Endometrium (tissue), 2 donors: ENCODE data around the gene CLN5.

Source experiments
- FAIRE-seq: peaks from 2 replicates; lab custom pipeline; 2012; peaks lifted over from hg19 to GRCh38; lab: Jason Lieb, UNC
- donor health status: control.
- donor health status: control.

CLN5 gene

DNA sequence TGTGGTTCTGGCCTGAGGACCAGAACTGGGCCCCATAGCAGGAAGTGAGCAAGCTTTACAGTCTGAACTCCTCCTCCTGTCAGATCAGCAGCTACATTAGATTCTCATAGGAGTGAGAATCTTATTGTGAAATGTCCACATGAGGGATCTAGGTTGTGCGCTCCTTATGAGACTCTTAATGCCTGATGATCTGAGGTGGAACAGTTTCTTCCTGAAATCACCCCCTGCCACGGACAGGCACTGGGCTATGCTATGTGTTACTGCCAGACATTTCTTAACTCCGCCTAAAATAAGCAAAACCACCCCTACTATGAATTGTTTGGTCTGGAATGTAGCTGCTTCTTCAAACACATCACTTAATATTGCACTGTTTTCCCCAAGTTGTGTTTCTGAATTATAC is 30.5 kb downstream of the CLN5 start:
- FAIRE-seq, result no peak

DNA sequence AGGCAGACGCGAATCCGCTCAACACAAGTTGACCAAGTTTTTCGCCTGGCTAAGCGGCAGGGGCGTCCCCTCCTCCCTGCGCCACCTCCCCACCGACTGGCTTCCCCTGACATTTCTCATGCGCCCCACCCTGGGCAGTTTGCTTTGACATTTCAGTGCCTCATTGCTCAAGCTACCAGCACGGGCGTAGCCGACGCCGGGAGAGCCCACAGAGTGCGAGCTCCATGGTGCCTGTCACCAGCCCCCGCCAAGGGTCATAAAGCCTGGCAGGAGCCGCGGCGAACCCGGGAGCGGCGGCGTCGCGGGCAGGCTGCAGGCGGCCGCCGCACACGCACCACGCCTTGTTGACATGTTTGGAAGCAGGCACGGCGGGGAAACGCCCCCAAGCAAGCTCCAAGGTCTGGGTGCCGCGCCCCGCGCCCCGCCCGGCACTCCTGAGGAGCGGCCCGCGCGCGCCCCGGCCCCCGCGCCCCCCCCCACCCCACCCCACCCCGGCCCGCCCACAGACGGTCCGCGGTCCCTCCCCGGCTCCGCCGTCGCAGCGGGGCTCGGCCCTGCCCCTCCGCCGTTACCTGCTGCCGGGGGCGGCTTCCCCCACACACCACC is 34.5 kb downstream of the CLN5 start:
- no peak for FAIRE-seq

DNA sequence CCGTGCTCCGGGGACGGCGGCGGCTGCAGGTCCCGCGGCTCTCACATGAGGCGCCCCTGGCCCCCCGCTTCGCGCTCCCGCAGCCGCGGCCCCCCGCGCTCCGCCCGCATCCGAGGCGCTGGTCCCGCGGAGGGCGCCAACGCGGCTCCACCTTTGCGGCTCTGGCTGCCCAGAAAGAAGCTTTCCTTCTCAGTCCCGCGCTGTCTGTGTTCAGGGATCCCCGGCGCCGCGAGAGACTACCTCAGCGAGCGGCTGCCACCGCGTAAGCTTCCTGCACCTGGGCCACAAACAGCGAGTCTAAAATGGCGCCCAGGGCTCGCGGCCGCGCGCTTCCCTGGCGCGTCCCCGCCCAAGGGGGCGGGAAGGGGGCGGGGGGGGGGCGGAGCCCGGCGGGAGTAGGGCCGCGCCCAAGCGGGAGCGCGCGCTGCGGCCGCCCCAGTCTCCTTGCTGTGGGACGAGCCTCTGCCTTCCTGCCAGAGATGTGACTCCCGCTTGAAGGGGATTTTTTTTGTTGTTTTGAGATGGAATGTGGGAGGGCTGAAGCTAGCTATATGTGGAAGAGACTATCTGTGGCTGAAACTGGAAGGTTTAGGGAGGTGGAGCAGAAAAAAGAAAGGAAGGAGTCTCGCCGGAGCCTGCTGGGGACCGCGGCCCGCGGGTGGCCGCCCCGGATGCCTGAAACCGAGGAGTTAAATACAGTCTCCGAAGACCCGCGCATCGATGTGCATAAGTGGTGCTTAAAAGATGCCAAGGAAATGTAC is 35.2 kb downstream of the CLN5 start, which contains the start of gene FBXL3:
Gene FBXL3 (minus strand): TSS at position 299 of the 761 bp plus-strand sequence. CDS start 5,299 bp downstream, outside the sequence.
- no peak for FAIRE-seq

DNA sequence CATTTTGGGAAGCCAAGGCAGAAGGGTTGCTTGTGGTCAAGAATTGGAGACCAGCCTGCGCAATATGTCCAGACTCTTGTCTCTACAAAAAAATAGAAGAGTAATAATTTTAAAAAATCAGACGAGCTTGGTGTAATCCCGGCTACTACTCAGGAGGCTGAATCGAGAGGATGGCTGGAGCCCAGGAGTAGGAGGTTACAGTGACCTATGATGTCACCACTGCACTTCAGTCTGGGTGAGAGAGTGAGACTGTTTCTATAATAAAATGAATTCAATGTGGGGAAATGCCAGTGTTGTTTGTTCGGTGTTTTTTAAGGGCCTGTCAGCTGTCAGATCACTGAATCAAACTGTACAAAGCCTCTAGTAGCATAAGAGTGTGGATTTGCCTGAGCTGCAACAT is 36.3 kb downstream of the CLN5 start:
- no peak for FAIRE-seq

DNA sequence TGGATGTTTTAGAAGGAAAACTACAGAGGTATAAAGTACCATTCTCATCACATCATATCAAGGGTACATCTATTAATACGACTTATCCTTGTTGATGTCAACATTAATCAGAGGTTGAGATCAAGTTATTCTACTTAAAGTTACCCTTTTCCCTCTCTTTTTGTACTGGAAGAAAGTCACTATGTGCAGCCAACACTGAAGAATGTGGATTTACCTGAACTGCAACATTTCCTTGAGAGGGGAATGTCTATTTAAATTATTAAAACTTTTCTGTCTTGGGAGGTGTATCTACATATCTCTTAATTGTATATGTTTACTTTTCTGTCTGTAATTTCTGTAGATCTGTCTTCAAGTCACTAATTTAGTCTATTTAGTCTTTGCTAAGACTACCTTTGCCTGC is 37.6 kb downstream of the CLN5 start:
- FAIRE-seq, result no peak

DNA sequence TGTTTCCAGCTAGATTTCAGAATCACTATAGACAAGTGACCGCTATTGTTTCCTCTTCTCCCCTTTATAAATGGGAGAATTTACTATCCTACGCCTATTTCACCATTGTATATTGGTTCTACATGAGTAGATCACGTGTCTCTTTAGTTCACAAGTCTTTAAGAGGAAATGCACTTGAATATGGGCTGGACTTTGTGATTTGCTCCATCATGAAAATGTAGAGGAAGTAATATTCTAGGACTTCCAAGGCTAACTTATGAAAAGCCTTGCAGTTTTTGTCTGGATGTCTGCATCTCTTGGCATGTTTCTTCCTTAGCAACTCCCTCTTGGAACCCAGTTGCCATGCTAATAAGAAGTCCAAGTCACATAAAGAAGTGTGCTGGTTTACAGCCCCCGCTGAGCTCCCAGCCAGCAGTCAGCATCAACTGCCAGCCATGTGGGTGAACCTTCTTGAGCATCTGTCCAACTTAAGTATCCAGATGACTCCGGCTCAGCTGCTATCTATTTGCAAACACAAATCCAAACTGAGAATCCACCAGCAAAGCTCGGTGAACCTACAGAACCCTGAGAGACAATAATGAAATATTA is 39.9 kb downstream of the CLN5 start:
- no peak for FAIRE-seq

DNA sequence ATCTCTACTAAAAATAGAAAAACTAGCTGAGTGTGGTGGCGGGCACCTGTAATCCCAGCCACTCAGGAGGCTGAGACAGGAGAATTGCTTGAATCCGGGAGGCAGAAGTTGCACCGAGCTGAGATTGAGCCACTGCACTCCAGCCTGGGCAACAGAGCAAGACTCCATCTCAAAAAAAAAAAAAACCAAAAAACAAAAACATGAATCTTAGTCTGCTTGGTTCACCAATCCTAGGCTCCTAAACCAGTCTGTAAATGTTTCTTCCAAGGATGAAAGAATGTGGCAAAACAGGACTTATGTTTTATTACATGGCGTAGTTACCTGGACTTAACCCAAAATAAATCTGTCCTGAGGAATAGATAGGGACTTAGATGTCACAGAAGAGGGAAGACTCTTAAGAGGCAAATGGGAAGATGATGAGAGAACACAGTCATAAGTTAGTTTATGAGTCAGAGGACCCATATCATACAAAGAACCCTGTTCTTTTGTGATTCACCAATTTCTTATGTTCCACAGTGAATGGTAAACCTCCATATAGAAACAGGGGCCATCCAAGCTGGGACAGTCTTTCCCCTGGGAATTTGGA is 41.9 kb downstream of the CLN5 start:
- FAIRE-seq, result no peak

DNA sequence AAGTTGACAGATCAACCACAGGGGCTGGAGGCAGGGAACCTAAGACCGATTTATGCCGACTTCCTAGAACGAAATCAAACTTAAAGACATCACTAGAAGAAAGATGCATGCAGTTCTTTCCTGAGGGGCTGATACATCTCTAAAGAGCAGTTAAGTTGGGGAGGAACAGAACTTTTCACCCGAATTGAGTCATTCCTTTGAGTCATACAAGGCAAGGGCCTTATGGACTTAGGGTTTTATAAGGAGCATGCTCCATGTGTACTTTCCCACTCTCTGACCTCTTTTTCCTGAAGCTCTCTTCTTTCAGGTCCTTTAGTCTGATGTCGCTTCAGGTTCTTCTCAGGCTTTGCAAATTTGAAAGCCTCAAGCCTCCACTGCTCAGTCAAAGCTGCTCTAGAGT is 43.0 kb downstream of the CLN5 start:
- FAIRE-seq, result no peak

DNA sequence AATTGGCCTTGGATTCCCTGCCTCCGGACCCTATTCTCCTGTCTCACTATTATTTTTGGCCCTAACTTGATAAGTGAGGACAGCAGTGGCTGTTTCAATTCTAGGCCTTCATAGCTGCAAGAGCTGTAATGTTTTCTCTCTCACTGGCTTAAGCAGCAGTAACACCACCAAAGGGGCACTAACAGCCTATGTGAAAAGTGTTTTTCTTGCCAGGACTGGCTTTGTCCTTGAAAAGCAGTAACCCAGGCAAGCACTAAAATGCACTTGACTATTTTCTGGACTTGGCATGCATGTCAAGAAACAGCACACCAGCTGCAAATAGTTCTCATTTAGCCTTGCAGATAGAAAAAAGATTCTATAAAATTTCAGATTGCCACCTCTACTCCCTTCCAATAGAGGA is 44.4 kb downstream of the CLN5 start:
- no peak for FAIRE-seq

DNA sequence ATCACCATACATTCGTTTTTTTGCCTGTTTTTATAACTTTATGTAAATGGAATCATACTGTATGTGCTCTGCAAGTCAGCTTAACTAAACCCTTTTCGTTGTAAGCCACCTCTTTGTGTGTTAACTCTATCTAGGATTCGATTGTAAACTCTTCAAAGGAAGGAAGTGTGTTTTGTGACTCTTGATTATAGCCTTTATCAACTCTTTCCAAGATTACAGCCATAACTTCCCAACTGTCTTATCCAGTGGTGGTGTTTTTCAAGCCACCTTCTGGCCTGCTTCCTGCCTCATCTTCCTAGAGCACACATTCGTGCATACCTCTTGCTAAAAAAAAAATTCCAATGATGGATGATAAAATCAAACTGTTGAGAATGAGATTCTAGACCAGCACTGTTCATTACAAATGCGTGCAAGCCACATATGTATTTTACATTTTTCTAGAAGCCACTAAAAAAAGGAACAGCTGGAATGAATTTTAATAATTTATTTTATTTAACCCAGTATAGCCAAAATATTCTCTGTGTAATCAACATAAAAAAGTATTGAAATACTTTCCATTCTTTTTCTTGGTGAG is 47.1 kb downstream of the CLN5 start:
- FAIRE-seq, result no peak

DNA sequence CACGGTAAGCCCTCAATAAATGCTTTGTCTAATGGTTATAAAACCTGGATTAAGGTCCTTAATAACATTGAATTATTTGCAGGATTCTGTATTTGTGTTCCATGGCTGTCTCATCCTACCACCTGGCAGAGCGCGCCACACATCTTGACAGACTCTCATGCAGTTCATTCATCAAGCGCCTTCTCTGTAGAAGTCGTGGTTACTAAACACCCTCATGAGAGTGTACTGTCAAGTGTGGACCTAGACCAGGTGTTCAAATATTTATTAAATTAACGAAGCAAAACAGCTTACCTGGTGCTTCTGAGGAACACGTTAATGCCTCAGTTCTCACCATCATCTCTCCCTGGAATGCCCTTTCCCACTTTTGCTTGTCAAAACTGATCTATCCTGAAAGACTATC is 48.2 kb downstream of the CLN5 start:
- no peak for FAIRE-seq

DNA sequence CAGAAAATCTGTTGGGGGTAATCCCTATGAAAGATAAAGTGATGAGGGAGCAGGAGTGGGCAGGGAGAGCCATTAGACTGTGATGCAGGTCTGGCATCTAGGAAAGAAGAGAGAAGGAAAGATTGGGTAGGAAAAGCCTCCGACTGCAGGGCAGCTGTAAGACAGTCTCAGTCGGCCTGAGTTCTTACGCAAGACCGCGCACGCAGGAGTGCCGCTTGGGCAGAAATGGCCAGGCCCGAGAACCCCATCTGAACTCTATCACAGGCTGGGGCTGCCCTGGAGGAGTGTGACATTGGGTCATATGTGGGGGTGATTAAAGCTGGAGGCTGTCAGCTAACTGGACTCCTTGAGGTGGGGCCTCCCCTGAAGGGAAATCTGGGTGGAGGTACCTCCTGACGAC is 49.0 kb downstream of the CLN5 start:
- FAIRE-seq, result no peak

DNA sequence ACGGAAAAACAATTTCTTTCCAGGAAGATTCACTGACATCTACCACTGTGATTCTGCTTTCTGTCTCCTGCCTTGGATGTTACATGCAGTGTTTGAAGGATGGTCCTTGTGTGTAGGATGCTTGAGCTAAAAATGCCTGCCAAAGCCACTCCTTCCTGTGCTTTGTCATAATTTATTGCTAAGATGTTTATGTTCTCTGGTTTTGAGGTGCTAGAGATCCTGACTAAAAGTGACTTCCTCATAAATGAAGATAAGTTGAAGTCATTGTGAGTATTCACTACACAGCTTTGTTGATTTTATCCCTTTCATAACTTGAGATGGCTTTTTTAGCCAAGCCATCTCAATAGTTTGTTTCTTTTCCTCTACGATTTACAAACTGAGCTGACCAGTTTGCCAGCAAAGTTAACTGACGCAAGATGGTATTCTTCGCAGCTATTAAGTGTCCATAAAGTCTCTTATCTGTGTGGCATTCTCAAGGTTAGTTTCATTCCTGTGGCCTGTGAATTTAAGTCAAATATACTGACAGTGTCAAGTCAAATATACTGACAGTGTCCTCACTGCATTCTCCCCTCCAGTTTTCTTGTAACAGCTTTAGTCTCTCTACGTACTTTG is 50.8 kb downstream of the CLN5 start:
- no peak for FAIRE-seq

DNA sequence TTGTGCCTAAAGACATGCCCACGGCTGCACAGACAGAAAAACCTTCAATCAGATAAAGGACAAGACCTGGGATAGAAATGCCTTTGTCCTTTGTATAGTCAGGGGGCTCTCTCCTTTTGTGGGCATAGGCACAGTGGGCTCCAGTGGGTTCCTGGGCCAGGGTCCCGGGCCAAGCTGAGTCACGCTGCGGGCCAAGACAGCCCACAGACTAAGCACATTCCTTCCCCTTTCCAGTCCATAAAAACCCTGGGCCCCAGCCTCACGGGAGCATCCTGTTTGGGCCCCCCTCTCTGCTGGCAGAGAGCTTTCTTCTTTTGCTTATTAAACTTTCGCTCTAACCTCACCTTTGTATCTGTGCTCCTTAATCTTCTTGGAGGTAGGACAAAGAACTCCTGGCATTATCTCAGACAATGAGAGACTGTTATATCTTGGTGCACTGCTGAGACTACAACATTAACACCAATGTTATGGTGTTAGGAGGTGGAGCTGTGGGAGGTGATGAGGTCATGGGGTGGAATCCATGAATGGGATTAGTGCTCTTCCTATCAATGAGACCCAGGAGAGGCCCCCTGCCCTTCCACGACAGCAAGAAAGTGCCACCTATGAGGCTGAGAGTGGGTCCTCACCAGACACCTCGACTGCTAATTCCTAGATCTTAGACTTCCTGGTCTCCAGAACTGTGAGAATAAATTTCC is 55.9 kb downstream of the CLN5 start:
- FAIRE-seq, result no peak

DNA sequence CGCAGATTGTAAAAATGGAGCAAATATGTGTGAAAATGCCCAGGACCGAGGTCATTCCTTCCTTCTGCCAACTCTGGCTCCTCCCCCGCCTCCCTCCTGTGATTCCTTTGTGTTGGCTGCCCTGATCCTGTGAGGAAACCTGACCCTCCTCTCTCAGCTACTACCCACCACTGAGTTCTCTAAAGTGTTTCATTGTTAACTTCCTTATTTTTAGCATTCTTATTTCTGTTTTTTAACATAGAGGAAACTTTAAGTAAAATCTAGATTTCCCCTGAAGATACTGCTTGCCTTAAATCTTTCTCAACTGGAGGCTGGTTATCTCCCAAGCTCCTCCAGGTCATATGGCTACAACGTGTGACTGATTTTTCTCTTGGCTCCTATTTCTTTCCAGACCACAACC is 56.8 kb downstream of the CLN5 start:
- no peak for FAIRE-seq

DNA sequence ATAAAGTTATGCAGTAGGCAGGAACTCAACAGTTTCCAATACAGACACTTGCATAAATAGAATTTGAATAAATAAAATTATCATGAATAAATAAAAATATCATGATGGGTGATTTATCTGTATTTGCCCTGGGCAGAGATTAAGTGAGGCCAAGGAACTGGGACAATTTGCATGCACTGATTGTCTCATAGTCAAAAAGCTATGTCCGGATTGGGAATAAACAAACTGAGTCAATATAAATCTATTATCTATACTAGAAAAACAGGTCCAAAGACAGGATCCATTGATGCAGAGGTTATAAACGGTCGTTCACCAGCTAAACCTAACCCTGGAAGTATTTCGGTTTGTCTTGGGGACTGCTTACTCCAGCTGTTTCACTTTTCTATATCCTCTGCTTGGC is 61.3 kb downstream of the CLN5 start:
- FAIRE-seq, result no peak
